ENCODE data around the gene CRYGS.

CRYGS gene

GRCh38 chr3:186512570-186513302, 31.4 kb downstream of the CRYGS start:
- H3K4me3 ChIP-seq (replicated peaks; ENCODE audit: low read depth, low read length) = no peak overlapping the region
- no peak for DNase-seq (ENCODE audit: low read depth)
- no peak for TF ChIP-seq CTCF (IDR thresholded peaks at IDR 0.05; ENCODE audit: low read length, missing control alignments)

GRCh38 chr3:186511702-186512101, 32.5 kb downstream of the CRYGS start:
- TF ChIP-seq CTCF (IDR thresholded peaks at IDR 0.05; ENCODE audit: low read length, missing control alignments) = no peak
- H3K4me3 ChIP-seq (replicated peaks; ENCODE audit: low read depth, low read length) = no peak overlapping the region
- no peak for DNase-seq (ENCODE audit: low read depth)

- no peak for DNase-seq (ENCODE audit: low read depth)
- H3K4me3 ChIP-seq (replicated peaks; ENCODE audit: low read depth, low read length) = no peak overlapping the region
- no peak for TF ChIP-seq CTCF (IDR thresholded peaks at IDR 0.05; ENCODE audit: low read length, missing control alignments)
Measured at GRCh38 chr3:186511245-186511644, 32.9 kb downstream of the CRYGS start.

GRCh38 chr3:186510374-186511079, 33.7 kb downstream of the CRYGS start:
- TF ChIP-seq CTCF (IDR thresholded peaks at IDR 0.05; ENCODE audit: low read length, missing control alignments) = no peak
- no peak for DNase-seq (ENCODE audit: low read depth)
- no peak overlapping the region for H3K4me3 ChIP-seq (replicated peaks; ENCODE audit: low read depth, low read length)

- no peak for DNase-seq (ENCODE audit: low read depth)
- no peak for TF ChIP-seq CTCF (IDR thresholded peaks at IDR 0.05; ENCODE audit: low read length, missing control alignments)
- H3K4me3 ChIP-seq (replicated peaks; ENCODE audit: low read depth, low read length) = no peak overlapping the region
Measured at GRCh38 chr3:186509423-186509822, 34.8 kb downstream of the CRYGS start.

- no peak overlapping the region for H3K4me3 ChIP-seq (replicated peaks; ENCODE audit: low read depth, low read length)
- no peak for DNase-seq (ENCODE audit: low read depth)
- TF ChIP-seq CTCF (IDR thresholded peaks at IDR 0.05; ENCODE audit: low read length, missing control alignments) = no peak
Measured at GRCh38 chr3:186506857-186507256, 37.3 kb downstream of the CRYGS start.
